ENCODE data around the gene SNCB.

SNCB gene
- total RNA-seq, result 0 reads per million in 3 donors

- H3K27me3 ChIP-seq (replicated peaks; ENCODE audit: control insufficient read depth, insufficient read depth, low read length, poor library complexity, severe bottlenecking), result peaks cover 40% of the 10 kb centered on the region
These were observed at the start of gene SNCB, which contains the start of gene EIF4E1B for GRCh38 chr5:176629853-176630680. TSS of gene SNCB (minus strand) at chr5:176630534. CDS start at chr5:176629654, 880 bp downstream. TSS of gene EIF4E1B (plus strand) at chr5:176630675. CDS start at chr5:176642788, 12,113 bp downstream.

GRCh38 chr5:176679365-176680225 is 49.3 kb upstream of the SNCB start:
- H3K27me3 ChIP-seq (replicated peaks; ENCODE audit: control insufficient read depth, insufficient read depth, low read length, poor library complexity, severe bottlenecking), result peaks cover 15% of the 10 kb centered on the region

More at GRCh38 chr5:176629853-176630680, at the start of gene SNCB, which contains the start of gene EIF4E1B:
- H3K4me1 ChIP-seq (ENCODE audit: control insufficient read depth, insufficient read depth, low read length, poor library complexity, severe bottlenecking), result peaks cover 10% of the 10 kb centered on the region
- DNase-seq, result no peak
- no peak within 1 kb of the TSS for H3K27ac ChIP-seq (ENCODE audit: insufficient read depth, low read length, poor library complexity, severe bottlenecking)
- no peaks in the 10 kb centered on the region for H3K36me3 ChIP-seq (ENCODE audit: control insufficient read depth, insufficient read depth, low read length)
- H3K4me3 ChIP-seq (ENCODE audit: insufficient read depth, low read depth, low read length, poor library complexity, severe bottlenecking), result peak within 1 kb of the TSS; percentile 14
- H3K9me3 ChIP-seq (ENCODE audit: control insufficient read depth, low read length), result no peaks in the 10 kb centered on the region

GRCh38 chr5:176678584-176678983 is 48.2 kb upstream of the SNCB start:
- H3K4me3 ChIP-seq (ENCODE audit: insufficient read depth, low read depth, low read length, poor library complexity, severe bottlenecking), result no peak overlapping the region
- DNase-seq, result no peak
- no peak overlapping the region for H3K27ac ChIP-seq (ENCODE audit: insufficient read depth, low read length, poor library complexity, severe bottlenecking)
- no peaks in the 10 kb centered on the region for H3K36me3 ChIP-seq (ENCODE audit: control insufficient read depth, insufficient read depth, low read length)
- no peaks in the 10 kb centered on the region for H3K4me1 ChIP-seq (ENCODE audit: control insufficient read depth, insufficient read depth, low read length, poor library complexity, severe bottlenecking)
- H3K27me3 ChIP-seq (replicated peaks; ENCODE audit: control insufficient read depth, insufficient read depth, low read length, poor library complexity, severe bottlenecking), result peaks cover 15% of the 10 kb centered on the region
- H3K9me3 ChIP-seq (ENCODE audit: control insufficient read depth, low read length), result no peaks in the 10 kb centered on the region

More at GRCh38 chr5:176679365-176680225, 49.3 kb upstream of the SNCB start:
- Histone ChIP-seq H3K9me3 (ENCODE audit: control insufficient read depth, low read length) (no peaks in the 10 kb centered on the region), H3K4me3 (ENCODE audit: insufficient read depth, low read depth, low read length, poor library complexity, severe bottlenecking) (no peak overlapping the region), H3K27ac (ENCODE audit: insufficient read depth, low read length, poor library complexity, severe bottlenecking) (no peak overlapping the region), H3K4me1 (ENCODE audit: control insufficient read depth, insufficient read depth, low read length, poor library complexity, severe bottlenecking) (no peaks in the 10 kb centered on the region), H3K36me3 (ENCODE audit: control insufficient read depth, insufficient read depth, low read length) (no peaks in the 10 kb centered on the region)
- DNase-seq, result no peak

- H3K4me1 ChIP-seq (ENCODE audit: control insufficient read depth, insufficient read depth, low read length, poor library complexity, severe bottlenecking), result no peaks in the 10 kb centered on the region
- H3K9me3 ChIP-seq (ENCODE audit: control insufficient read depth, low read length), result no peaks in the 10 kb centered on the region
- H3K36me3 ChIP-seq (ENCODE audit: control insufficient read depth, insufficient read depth, low read length), result no peaks in the 10 kb centered on the region
- H3K27me3 ChIP-seq (replicated peaks; ENCODE audit: control insufficient read depth, insufficient read depth, low read length, poor library complexity, severe bottlenecking), result peaks cover 13% of the 10 kb centered on the region
- H3K27ac ChIP-seq (ENCODE audit: insufficient read depth, low read length, poor library complexity, severe bottlenecking), result no peak overlapping the region
- no peak overlapping the region for H3K4me3 ChIP-seq (ENCODE audit: insufficient read depth, low read depth, low read length, poor library complexity, severe bottlenecking)
- no peak for DNase-seq
These were observed 47.0 kb upstream of the SNCB start for GRCh38 chr5:176677209-176677939.

- Histone ChIP-seq H3K9me3 (ENCODE audit: control insufficient read depth, low read length) (no peaks in the 10 kb centered on the region), H3K36me3 (ENCODE audit: control insufficient read depth, insufficient read depth, low read length) (no peaks in the 10 kb centered on the region), H3K4me1 (ENCODE audit: control insufficient read depth, insufficient read depth, low read length, poor library complexity, severe bottlenecking) (no peaks in the 10 kb centered on the region), H3K27ac (ENCODE audit: insufficient read depth, low read length, poor library complexity, severe bottlenecking) (no peak overlapping the region), H3K27me3 (replicated peaks; ENCODE audit: control insufficient read depth, insufficient read depth, low read length, poor library complexity, severe bottlenecking) (peaks cover 12% of the 10 kb centered on the region), H3K4me3 (ENCODE audit: insufficient read depth, low read depth, low read length, poor library complexity, severe bottlenecking) (no peak overlapping the region)
- no peak for DNase-seq
These were observed 46.1 kb upstream of the SNCB start for GRCh38 chr5:176676361-176676824.

- Histone ChIP-seq H3K27ac (ENCODE audit: insufficient read depth, low read length, poor library complexity, severe bottlenecking) (no peak overlapping the region), H3K9me3 (ENCODE audit: control insufficient read depth, low read length) (no peaks in the 10 kb centered on the region), H3K27me3 (replicated peaks; ENCODE audit: control insufficient read depth, insufficient read depth, low read length, poor library complexity, severe bottlenecking) (peaks cover 12% of the 10 kb centered on the region), H3K4me3 (ENCODE audit: insufficient read depth, low read depth, low read length, poor library complexity, severe bottlenecking) (no peak overlapping the region), H3K36me3 (ENCODE audit: control insufficient read depth, insufficient read depth, low read length) (no peaks in the 10 kb centered on the region), H3K4me1 (ENCODE audit: control insufficient read depth, insufficient read depth, low read length, poor library complexity, severe bottlenecking) (no peaks in the 10 kb centered on the region)
- DNase-seq, result no peak
These were observed 45.5 kb upstream of the SNCB start for GRCh38 chr5:176675676-176676360.

- DNase-seq, result no peak
- no peaks in the 10 kb centered on the region for H3K36me3 ChIP-seq (ENCODE audit: control insufficient read depth, insufficient read depth, low read length)
- H3K27me3 ChIP-seq (replicated peaks; ENCODE audit: control insufficient read depth, insufficient read depth, low read length, poor library complexity, severe bottlenecking), result peaks cover 5% of the 10 kb centered on the region
- no peak overlapping the region for H3K27ac ChIP-seq (ENCODE audit: insufficient read depth, low read length, poor library complexity, severe bottlenecking)
- H3K4me1 ChIP-seq (ENCODE audit: control insufficient read depth, insufficient read depth, low read length, poor library complexity, severe bottlenecking), result no peaks in the 10 kb centered on the region
- no peak overlapping the region for H3K4me3 ChIP-seq (ENCODE audit: insufficient read depth, low read depth, low read length, poor library complexity, severe bottlenecking)
- no peaks in the 10 kb centered on the region for H3K9me3 ChIP-seq (ENCODE audit: control insufficient read depth, low read length)
These were observed 44.5 kb upstream of the SNCB start for GRCh38 chr5:176674799-176675198.

GRCh38 chr5:176673651-176674583 is 43.6 kb upstream of the SNCB start:
- no peaks in the 10 kb centered on the region for H3K36me3 ChIP-seq (ENCODE audit: control insufficient read depth, insufficient read depth, low read length)
- no peaks in the 10 kb centered on the region for H3K9me3 ChIP-seq (ENCODE audit: control insufficient read depth, low read length)
- no peaks in the 10 kb centered on the region for H3K27me3 ChIP-seq (replicated peaks; ENCODE audit: control insufficient read depth, insufficient read depth, low read length, poor library complexity, severe bottlenecking)
- H3K4me1 ChIP-seq (ENCODE audit: control insufficient read depth, insufficient read depth, low read length, poor library complexity, severe bottlenecking), result no peaks in the 10 kb centered on the region
- H3K27ac ChIP-seq (ENCODE audit: insufficient read depth, low read length, poor library complexity, severe bottlenecking), result no peak overlapping the region
- no peak for DNase-seq
- no peak overlapping the region for H3K4me3 ChIP-seq (ENCODE audit: insufficient read depth, low read depth, low read length, poor library complexity, severe bottlenecking)
